Activated CD8-positive, alpha-beta memory T cell treated with anti-CD3 and anti-CD28 coated beads, Interleukin-2, amount 50 U/mL, for 4 hours (primary cell): ENCODE data around the gene EPHB3.

Experiments
- DNase-seq: peaks from one replicate; pipeline ENCODE4 v3.0.0-alpha.2; 2020

EPHB3 gene

GRCh38 chr3:184582646-184583577 is 21.3 kb downstream of the EPHB3 start:
- DNase-seq, result no peak

GRCh38 chr3:184583578-184584451 is 22.2 kb downstream of the EPHB3 start:
- DNase-seq, result no peak

GRCh38 chr3:184584464-184584891 is 22.9 kb downstream of the EPHB3 start:
- no peak for DNase-seq

- DNase-seq, result no peak
Measured at GRCh38 chr3:184585545-184585944, 24.0 kb downstream of the EPHB3 start.

- DNase-seq, result no peak
Measured at GRCh38 chr3:184586851-184587250, 25.3 kb downstream of the EPHB3 start.

GRCh38 chr3:184588776-184589175 is 27.2 kb downstream of the EPHB3 start:
- DNase-seq, result no peak

GRCh38 chr3:184590795-184591194 is 29.2 kb downstream of the EPHB3 start:
- no peak for DNase-seq

- DNase-seq, result no peak
Measured at GRCh38 chr3:184591789-184592188, 30.2 kb downstream of the EPHB3 start.

- DNase-seq, result no peak
Measured at GRCh38 chr3:184592371-184593219, 31.0 kb downstream of the EPHB3 start.

GRCh38 chr3:184593220-184593927 is 31.8 kb downstream of the EPHB3 start:
- no peak for DNase-seq

GRCh38 chr3:184593928-184594303 is 32.3 kb downstream of the EPHB3 start:
- no peak for DNase-seq

GRCh38 chr3:184594371-184595001 is 32.9 kb downstream of the EPHB3 start:
- no peak for DNase-seq

- no peak for DNase-seq
Measured at GRCh38 chr3:184595726-184596125, 34.1 kb downstream of the EPHB3 start.

GRCh38 chr3:184596233-184596632 is 34.6 kb downstream of the EPHB3 start:
- no peak for DNase-seq

GRCh38 chr3:184596886-184597575 is 35.4 kb downstream of the EPHB3 start:
- DNase-seq, result no peak

GRCh38 chr3:184597829-184598573 is 36.4 kb downstream of the EPHB3 start:
- DNase-seq, result no peak

- no peak for DNase-seq
Measured at GRCh38 chr3:184598574-184598927, 37.0 kb downstream of the EPHB3 start.

GRCh38 chr3:184599143-184599542 is 37.6 kb downstream of the EPHB3 start:
- no peak for DNase-seq

- no peak for DNase-seq
Measured at GRCh38 chr3:184600685-184601377, 39.2 kb downstream of the EPHB3 start.
